Stimulated activated naive CD8-positive, alpha-beta T cell treated with anti-CD3 and anti-CD28 coated beads, Interleukin-15, amount 100 ng/mL, for 72 hours (primary cell): ENCODE results near the gene RPTOR.
"Not testable (repeated sequence)": the region's sequence is repeated elsewhere in the genome, so short reads cannot be mapped to it uniquely, and the experiment has no call there.

Source experiments
- ATAC-seq: fragments of 150-1000 bp; cut with Tn5 transposase; 2 replicates; pipeline ENCODE4 v1.10.0; 2021; ENCODE audit warnings: mild to moderate bottlenecking, moderate library complexity
- DNase-seq, 2 donors: peaks; one replicate each; pipeline ENCODE4 v3.0.0; 2021 to 2022
- H3K27ac Mint-ChIP-seq, 2 donors: one replicate each; pipeline ENCODE4 v1.8.0; 2022; ENCODE audit warnings: mild to moderate bottlenecking in 2 of 2, mixed read lengths in 2 of 2, moderate library complexity in 2 of 2
- H3K27me3 Mint-ChIP-seq: one replicate; pipeline ENCODE4 v1.8.0; 2022; ENCODE audit warnings: mixed read lengths
- H3K4me1 Mint-ChIP-seq: one replicate; pipeline ENCODE4 v1.8.0; 2022; ENCODE audit warnings: mild to moderate bottlenecking, mixed read lengths
- H3K4me3 Mint-ChIP-seq, 2 donors: one replicate each; pipeline ENCODE4 v1.8.0; 2022; ENCODE audit warnings: mild to moderate bottlenecking in 2 of 2, mixed read lengths in 2 of 2, moderate library complexity in 1 of 2
- H3K9me3 Mint-ChIP-seq, 2 donors: one replicate each; pipeline ENCODE4 v1.8.0; 2022; ENCODE audit warnings: mixed read lengths in 2 of 2

Gene RPTOR

GRCh38 chr17:80608326-80608725 is 63.7 kb downstream of the RPTOR start:
- Mint-ChIP-seq H3K27me3 (no peaks in the 10 kb centered on the region), H3K4me1 (peaks cover 83% of the 10 kb centered on the region), H3K27ac (no peak overlapping the region), H3K4me3 (no peak overlapping the region), H3K9me3 (no peaks in the 10 kb centered on the region)
- DNase-seq (no peak), ATAC-seq (no peak)

- Mint-ChIP-seq H3K4me1 (peaks cover 83% of the 10 kb centered on the region), H3K9me3 (no peaks in the 10 kb centered on the region), H3K27ac (no peak overlapping the region), H3K27me3 (no peaks in the 10 kb centered on the region), H3K4me3 (no peak overlapping the region)
- no peak for DNase-seq
- ATAC-seq, result no peak
These were observed 65.1 kb downstream of the RPTOR start for GRCh38 chr17:80609757-80610156.

- Mint-ChIP-seq H3K27ac (no peak overlapping the region), H3K9me3 (no peaks in the 10 kb centered on the region), H3K4me3 (no peak overlapping the region), H3K27me3 (no peaks in the 10 kb centered on the region), H3K4me1 (peaks cover 75% of the 10 kb centered on the region)
- no peak for DNase-seq
- ATAC-seq, result no peak
These were observed 67.2 kb downstream of the RPTOR start for GRCh38 chr17:80611816-80612215.

GRCh38 chr17:80612997-80613731 is 68.5 kb downstream of the RPTOR start:
- Mint-ChIP-seq H3K27me3 (no peaks in the 10 kb centered on the region), H3K9me3 (no peaks in the 10 kb centered on the region), H3K4me3 (no peak overlapping the region), H3K4me1 (peaks cover 72% of the 10 kb centered on the region), H3K27ac (peak overlapping the region in 1 of 2 donors; percentile 5)
- ATAC-seq (no peak), DNase-seq (no peak)

GRCh38 chr17:80613732-80614071 is 69.1 kb downstream of the RPTOR start:
- H3K4me3 Mint-ChIP-seq, result no peak overlapping the region
- H3K4me1 Mint-ChIP-seq, result peaks cover 74% of the 10 kb centered on the region
- peak overlapping the region in 1 of 2 donors; percentile 5 for H3K27ac Mint-ChIP-seq
- no peak for ATAC-seq
- DNase-seq, result no peak
- H3K27me3 Mint-ChIP-seq, result no peaks in the 10 kb centered on the region
- no peaks in the 10 kb centered on the region for H3K9me3 Mint-ChIP-seq

GRCh38 chr17:80614332-80615047 is 69.9 kb downstream of the RPTOR start:
- Mint-ChIP-seq H3K27ac (peak overlapping the region; percentile 21 to 80), H3K4me1 (peaks cover 74% of the 10 kb centered on the region), H3K9me3 (no peaks in the 10 kb centered on the region), H3K4me3 (no peak overlapping the region), H3K27me3 (no peaks in the 10 kb centered on the region)
- ATAC-seq, result no peak
- no peak for DNase-seq

GRCh38 chr17:80615376-80615775 is 70.7 kb downstream of the RPTOR start:
- DNase-seq (no peak), ATAC-seq (no peak)
- H3K27ac Mint-ChIP-seq, result peak overlapping the region in 1 of 2 donors; percentile 3
- H3K27me3 Mint-ChIP-seq, result no peaks in the 10 kb centered on the region
- peaks cover 69% of the 10 kb centered on the region for H3K4me1 Mint-ChIP-seq
- H3K4me3 Mint-ChIP-seq, result no peak overlapping the region
- no peaks in the 10 kb centered on the region for H3K9me3 Mint-ChIP-seq

- ATAC-seq (no peak), DNase-seq (no peak)
- H3K4me1 Mint-ChIP-seq, result peaks cover 73% of the 10 kb centered on the region
- no peak overlapping the region for H3K4me3 Mint-ChIP-seq
- H3K27me3 Mint-ChIP-seq, result no peaks in the 10 kb centered on the region
- H3K9me3 Mint-ChIP-seq, result no peaks in the 10 kb centered on the region
- no peak overlapping the region for H3K27ac Mint-ChIP-seq
These were observed 72.1 kb downstream of the RPTOR start for GRCh38 chr17:80616705-80617104.

GRCh38 chr17:80618304-80618703 is 73.7 kb downstream of the RPTOR start:
- Mint-ChIP-seq H3K4me1 (peaks cover 75% of the 10 kb centered on the region), H3K27ac (peak overlapping the region in 1 of 2 donors; percentile 91), H3K9me3 (no peaks in the 10 kb centered on the region), H3K4me3 (peak overlapping the region in 1 of 2 donors; percentile 42), H3K27me3 (no peaks in the 10 kb centered on the region)
- ATAC-seq (no peak), DNase-seq (no peak)

- peak overlapping the region in 1 of 2 donors; percentile 31 for H3K27ac Mint-ChIP-seq
- H3K27me3 Mint-ChIP-seq, result no peaks in the 10 kb centered on the region
- DNase-seq (no peak), ATAC-seq (no peak)
- H3K9me3 Mint-ChIP-seq, result no peaks in the 10 kb centered on the region
- H3K4me3 Mint-ChIP-seq, result no peak overlapping the region
- H3K4me1 Mint-ChIP-seq, result peaks cover 62% of the 10 kb centered on the region
These were observed 75.0 kb downstream of the RPTOR start for GRCh38 chr17:80619535-80620235.

- peak overlapping the region; percentile 48 to 86 for H3K27ac Mint-ChIP-seq
- peaks cover 49% of the 10 kb centered on the region for H3K4me1 Mint-ChIP-seq
These were observed 76.8 kb downstream of the RPTOR start for GRCh38 chr17:80621335-80621996.

GRCh38 chr17:80621997-80622357 is 77.3 kb downstream of the RPTOR start:
- H3K4me3 Mint-ChIP-seq, result peak overlapping the region in 1 of 2 donors; percentile 9
- ATAC-seq (no peak), DNase-seq (no peak)
- H3K9me3 Mint-ChIP-seq, result no peaks in the 10 kb centered on the region
- peaks cover 49% of the 10 kb centered on the region for H3K4me1 Mint-ChIP-seq
- H3K27ac Mint-ChIP-seq, result peak overlapping the region in 1 of 2 donors; percentile 55
- H3K27me3 Mint-ChIP-seq, result no peaks in the 10 kb centered on the region

More at GRCh38 chr17:80621335-80621996, 76.8 kb downstream of the RPTOR start:
- Mint-ChIP-seq H3K4me3 (peak overlapping the region; percentile 15 to 29), H3K27me3 (no peaks in the 10 kb centered on the region), H3K9me3 (no peaks in the 10 kb centered on the region)
- ATAC-seq (no peak), DNase-seq (no peak)

- no peak overlapping the region for H3K27ac Mint-ChIP-seq
- no peaks in the 10 kb centered on the region for H3K9me3 Mint-ChIP-seq
- H3K4me1 Mint-ChIP-seq, result peaks cover 29% of the 10 kb centered on the region
- no peaks in the 10 kb centered on the region for H3K27me3 Mint-ChIP-seq
- ATAC-seq (no peak), DNase-seq (no peak)
- no peak overlapping the region for H3K4me3 Mint-ChIP-seq
These were observed 80.2 kb downstream of the RPTOR start for GRCh38 chr17:80624864-80625263.

GRCh38 chr17:80625627-80626026 is 81.0 kb downstream of the RPTOR start:
- Mint-ChIP-seq H3K4me3 (no peak overlapping the region), H3K9me3 (no peaks in the 10 kb centered on the region), H3K4me1 (peaks cover 26% of the 10 kb centered on the region), H3K27me3 (no peaks in the 10 kb centered on the region), H3K27ac (no peak overlapping the region)
- ATAC-seq (no peak), DNase-seq (no peak)

GRCh38 chr17:80628881-80629280 is 84.2 kb downstream of the RPTOR start:
- not testable (repeated sequence) for DNase-seq, H3K27me3 Mint-ChIP-seq, H3K9me3 Mint-ChIP-seq, H3K4me1 Mint-ChIP-seq, ATAC-seq, H3K4me3 Mint-ChIP-seq, H3K27ac Mint-ChIP-seq
